Suprapubic skin (tissue), 4 donors: ENCODE data around the gene MCEMP1. TPM values are rescaled to one million over a fixed set of nuclear protein-coding genes. Genes with fewer than 3 reads are reported as not detected.

Experiments
- DNase-seq, 2 donors: peaks; one replicate each; pipeline ENCODE4 v3.0.0-alpha.2; 2019; ENCODE audit warnings: low spot score in 2 of 2
- H3K27ac ChIP-seq: fragments of 200-600 bp; sonication (generic); one replicate; pipeline ENCODE4 v1.5.1; 2019
- H3K27me3 ChIP-seq: fragments of 200-600 bp; sonication (generic); one replicate; pipeline ENCODE4 v1.5.1; 2019
- H3K36me3 ChIP-seq: fragments of 200-600 bp; sonication (generic); one replicate; pipeline ENCODE4 v1.5.1; 2019
- H3K4me1 ChIP-seq: fragments of 200-600 bp; sonication (generic); one replicate; pipeline ENCODE4 v1.5.1; 2019
- H3K4me3 ChIP-seq: fragments of 200-600 bp; sonication (generic); one replicate; pipeline ENCODE4 v1.5.1; 2019; ENCODE audit warnings: mild to moderate bottlenecking
- H3K9me3 ChIP-seq: fragments of 200-600 bp; sonication (generic); one replicate; pipeline ENCODE4 v1.5.1; 2019
- EP300 ChIP-seq: sonication (generic); formaldehyde crosslinking; IDR thresholded peaks from one replicate; pipeline ENCODE4 v1.6.1; 2017; ENCODE audit warnings: antibody characterized with exemption
- POLR2A ChIP-seq, 2 donors: fragments of 450-650 bp; IDR thresholded peaks; one replicate each; pipeline ENCODE4 v1.6.1; 2017; ENCODE audit warnings: antibody characterized with exemption in 2 of 2, mild to moderate bottlenecking in 2 of 2, moderate library complexity in 2 of 2
- POLR2AphosphoS5 ChIP-seq, 3 donors: sonication (generic); formaldehyde crosslinking; IDR thresholded peaks; one replicate each; pipeline ENCODE4 v1.6.1; 2017; ENCODE audit warnings: antibody characterized with exemption in 3 of 3
- WGBS: methylation state at CpG from one replicate; pipeline ENCODE4 v1.1.5; 2018; 5-methylcytosine and 5-hydroxymethylcytosine counted together
- total RNA-seq, 4 donors: library from RNA; depleted of rRNA; stranded (reverse); fragments of >200 nt; gene quantifications; one replicate each; pipeline ENCODE4 v1.1.0, GENCODE V29; 2016
- TF ChIP-seq, protein P1 (sequence below), 2 donors: fragments of 200-600 bp in 1 of 2; fragments of 450-650 bp in 1 of 2; sonication (generic) in 1 of 2; IDR thresholded peaks; one replicate each; pipeline ENCODE4 v1.5.1; 2016 to 2019; ENCODE audit warnings: antibody characterized with exemption in 2 of 2, mild to moderate bottlenecking in 1 of 2, moderate library complexity in 1 of 2

Gene MCEMP1
- total RNA-seq, 4 donors from 2014 or later, result 1.4 TPM; not detected in 3

DNA sequence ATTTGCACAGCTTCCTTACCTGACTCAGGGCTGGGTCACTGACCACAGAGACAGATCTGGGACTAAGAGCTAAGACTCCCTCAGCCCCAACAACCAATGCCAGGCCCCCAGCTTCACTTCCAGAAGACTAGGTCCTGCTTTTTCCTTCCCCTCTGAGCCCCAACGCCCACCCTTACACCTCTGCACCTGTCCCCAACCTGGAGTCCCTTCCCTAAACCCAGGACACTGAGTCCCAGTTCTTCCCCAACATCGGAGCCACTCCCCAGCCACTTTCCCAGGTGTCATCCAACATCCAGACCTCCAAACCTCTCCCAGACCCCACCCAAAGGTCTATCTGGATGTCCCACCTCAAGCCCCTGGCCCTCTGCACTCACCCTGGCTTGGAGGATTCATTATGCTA lies 22.1 kb downstream of the MCEMP1 start:
- WGBS, result 12% methylated on average over 2 of the region's 2 CpGs
- no peak overlapping the region for H3K4me3 ChIP-seq
- no peak for DNase-seq
- H3K36me3 ChIP-seq, result no peaks in the 10 kb centered on the region
- no peak for TF ChIP-seq POLR2AphosphoS5 (IDR thresholded peaks at IDR 0.05)
- TF ChIP-seq EP300, result no peak
- TF ChIP-seq POLR2A (IDR thresholded peaks at IDR 0.05), result no peak
- TF ChIP-seq, protein P1, sequence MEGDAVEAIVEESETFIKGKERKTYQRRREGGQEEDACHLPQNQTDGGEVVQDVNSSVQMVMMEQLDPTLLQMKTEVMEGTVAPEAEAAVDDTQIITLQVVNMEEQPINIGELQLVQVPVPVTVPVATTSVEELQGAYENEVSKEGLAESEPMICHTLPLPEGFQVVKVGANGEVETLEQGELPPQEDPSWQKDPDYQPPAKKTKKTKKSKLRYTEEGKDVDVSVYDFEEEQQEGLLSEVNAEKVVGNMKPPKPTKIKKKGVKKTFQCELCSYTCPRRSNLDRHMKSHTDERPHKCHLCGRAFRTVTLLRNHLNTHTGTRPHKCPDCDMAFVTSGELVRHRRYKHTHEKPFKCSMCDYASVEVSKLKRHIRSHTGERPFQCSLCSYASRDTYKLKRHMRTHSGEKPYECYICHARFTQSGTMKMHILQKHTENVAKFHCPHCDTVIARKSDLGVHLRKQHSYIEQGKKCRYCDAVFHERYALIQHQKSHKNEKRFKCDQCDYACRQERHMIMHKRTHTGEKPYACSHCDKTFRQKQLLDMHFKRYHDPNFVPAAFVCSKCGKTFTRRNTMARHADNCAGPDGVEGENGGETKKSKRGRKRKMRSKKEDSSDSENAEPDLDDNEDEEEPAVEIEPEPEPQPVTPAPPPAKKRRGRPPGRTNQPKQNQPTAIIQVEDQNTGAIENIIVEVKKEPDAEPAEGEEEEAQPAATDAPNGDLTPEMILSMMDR (IDR thresholded peaks at IDR 0.05), result no peak
- peaks cover 50% of the 10 kb centered on the region for H3K27me3 ChIP-seq
- no peaks in the 10 kb centered on the region for H3K9me3 ChIP-seq
- H3K4me1 ChIP-seq, result no peaks in the 10 kb centered on the region
- no peak overlapping the region for H3K27ac ChIP-seq

DNA sequence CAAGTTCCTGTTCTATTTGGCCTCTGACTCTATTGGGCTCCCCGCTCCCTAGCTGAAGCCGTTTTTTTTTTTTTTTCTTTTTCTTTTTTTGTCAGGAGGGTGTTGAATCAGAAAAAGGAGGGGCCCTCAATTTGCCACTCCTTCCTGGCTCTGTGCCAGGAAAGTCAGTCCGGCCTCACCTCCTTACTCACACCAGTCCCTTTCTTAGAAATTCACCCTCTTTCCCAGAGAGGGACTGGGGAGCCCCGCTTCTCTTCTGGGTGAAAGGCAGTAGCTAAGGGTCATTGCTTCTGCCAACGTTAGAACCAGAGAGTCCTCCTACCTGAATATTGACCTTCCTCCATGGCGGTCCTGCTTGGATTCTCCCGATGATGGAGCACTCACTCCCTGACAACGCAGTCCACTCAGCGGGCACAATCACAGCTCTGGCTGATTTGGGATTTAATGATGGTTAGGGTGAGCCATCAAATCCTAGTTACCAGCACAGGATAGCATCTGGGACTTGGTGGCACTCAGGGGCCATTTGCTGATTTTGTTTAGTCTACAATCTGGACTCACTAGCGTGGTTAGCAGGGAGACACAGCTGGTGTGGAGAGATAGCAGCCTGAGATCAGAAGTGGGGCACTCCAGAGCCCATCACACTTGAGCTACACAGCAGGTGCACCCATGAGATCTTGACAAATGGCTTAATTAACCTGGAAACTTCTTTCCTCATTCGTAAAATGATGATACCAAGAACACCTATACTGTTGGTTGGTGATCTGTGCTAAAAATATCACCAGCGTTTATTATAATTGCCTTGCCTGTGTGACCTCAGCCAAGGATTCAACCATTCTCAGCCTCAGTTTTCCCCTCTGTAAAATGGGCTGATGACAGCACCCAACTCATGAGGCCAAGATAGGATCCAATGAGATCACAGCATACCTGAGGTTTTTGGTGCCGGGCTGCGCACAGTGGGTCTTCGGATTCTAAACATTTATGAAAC lies 22.8 kb downstream of the MCEMP1 start:
- H3K4me1 ChIP-seq, result no peaks in the 10 kb centered on the region
- H3K4me3 ChIP-seq, result no peak overlapping the region
- 57% methylated on average over 15 of the region's 15 CpGs for WGBS
- DNase-seq, result no peak
- TF ChIP-seq, protein P1 (IDR thresholded peaks at IDR 0.05), result no peak
- TF ChIP-seq POLR2A (IDR thresholded peaks at IDR 0.05) (no peak), POLR2AphosphoS5 (IDR thresholded peaks at IDR 0.05) (no peak), EP300 (no peak)
- peaks cover 54% of the 10 kb centered on the region for H3K27me3 ChIP-seq
- no peaks in the 10 kb centered on the region for H3K9me3 ChIP-seq
- H3K27ac ChIP-seq, result no peak overlapping the region
- H3K36me3 ChIP-seq, result no peaks in the 10 kb centered on the region

DNA sequence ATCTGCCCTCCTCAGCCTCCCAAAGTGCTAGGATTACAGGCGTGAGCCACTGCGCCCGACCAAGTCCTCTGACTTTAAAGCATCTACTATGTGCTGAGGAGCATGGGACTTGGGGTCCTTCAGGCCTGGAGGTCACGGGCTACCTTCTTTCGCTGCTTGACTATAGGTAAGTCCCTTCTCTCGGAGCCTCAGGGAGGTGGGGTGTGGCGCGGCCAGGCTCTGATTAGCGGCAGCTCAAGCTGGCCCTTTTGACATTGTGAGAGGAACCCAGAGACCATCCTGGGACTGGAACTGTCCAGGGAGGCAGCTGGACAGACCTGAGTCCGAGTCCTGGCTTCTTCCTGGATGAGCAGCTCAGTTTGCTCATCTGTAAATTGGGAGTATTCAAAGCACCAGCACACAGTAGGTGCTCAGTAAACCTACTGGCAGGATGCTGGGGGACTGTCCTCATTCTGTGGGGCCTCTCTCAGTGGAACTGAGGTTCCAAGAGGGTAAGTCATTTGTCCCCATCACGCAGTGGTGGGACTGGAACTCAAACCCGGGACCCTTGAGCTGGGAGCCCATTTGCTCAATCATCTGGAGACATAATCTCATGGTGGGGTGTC lies 24.3 kb downstream of the MCEMP1 start:
- peaks cover under 1% of the 10 kb centered on the region for H3K4me1 ChIP-seq
- TF ChIP-seq POLR2AphosphoS5 (IDR thresholded peaks at IDR 0.05) (no peak), EP300 (no peak), POLR2A (IDR thresholded peaks at IDR 0.05) (no peak)
- TF ChIP-seq, protein P1 (IDR thresholded peaks at IDR 0.05), result no peak
- H3K4me3 ChIP-seq, result no peak overlapping the region

GRCh38 chr19:7701654-7702457 lies 25.0 kb downstream of the MCEMP1 start, which contains the start of gene FCER2:
FCER2 (minus strand) TSS chr19:7702131; CDS start chr19:7699760, 2,371 bp downstream.
- WGBS, result 63% methylated on average over 20 of the region's 20 CpGs

More for the DNA sequence above, 24.3 kb downstream of the MCEMP1 start:
- no peak overlapping the region for H3K27ac ChIP-seq
- no peak for DNase-seq
- peaks cover 53% of the 10 kb centered on the region for H3K27me3 ChIP-seq
- no peaks in the 10 kb centered on the region for H3K36me3 ChIP-seq
- H3K9me3 ChIP-seq, result no peaks in the 10 kb centered on the region
- 100% methylated on average over 1 of the region's 12 CpGs for WGBS

More at GRCh38 chr19:7701654-7702457, 25.0 kb downstream of the MCEMP1 start, which contains the start of gene FCER2:
- peaks cover 3% of the 10 kb centered on the region for H3K4me1 ChIP-seq
- H3K27ac ChIP-seq, result no peak within 1 kb of the TSS
- H3K36me3 ChIP-seq, result no peaks in the 10 kb centered on the region
- no peak for DNase-seq
- H3K9me3 ChIP-seq, result no peaks in the 10 kb centered on the region
- no peak within 1 kb of the TSS for H3K4me3 ChIP-seq
- H3K27me3 ChIP-seq, result peaks cover 47% of the 10 kb centered on the region
- no peak for TF ChIP-seq POLR2AphosphoS5 (IDR thresholded peaks at IDR 0.05)
- TF ChIP-seq, protein P1 (IDR thresholded peaks at IDR 0.05), result no peak
- no peak for TF ChIP-seq EP300
- TF ChIP-seq POLR2A (IDR thresholded peaks at IDR 0.05), result no peak
